HG03108 (cell line): Measurements from ENCODE around the gene ALG9.

Experiments
- ATAC-seq: cut with Tn5 transposase; IDR thresholded peaks from one replicate; pipeline ENCODE4 v1.9.1; 2021; ENCODE audit warnings: moderate library complexity; ENCODE audit not compliant: unreplicated experiment

Gene ALG9

GRCh38 chr11:111837366-111837891, 34.0 kb downstream of the ALG9 start:
- ATAC-seq, result no peak

- ATAC-seq, result peak; percentile 76
These were observed 34.7 kb downstream of the ALG9 start for GRCh38 chr11:111836721-111837120.

GRCh38 chr11:111836162-111836561, 35.2 kb downstream of the ALG9 start:
- ATAC-seq, result no peak

GRCh38 chr11:111835665-111836064, 35.7 kb downstream of the ALG9 start:
- no peak for ATAC-seq

GRCh38 chr11:111834432-111835163, 36.8 kb downstream of the ALG9 start:
- no peak for ATAC-seq

- no peak for ATAC-seq
These were observed 37.9 kb downstream of the ALG9 start for GRCh38 chr11:111833524-111833923.

GRCh38 chr11:111829185-111829968, 42.0 kb downstream of the ALG9 start:
- ATAC-seq, result peak; percentile 67

GRCh38 chr11:111826322-111826950, 44.9 kb downstream of the ALG9 start:
- no peak for ATAC-seq

GRCh38 chr11:111823629-111824028, 47.8 kb downstream of the ALG9 start:
- ATAC-seq, result no peak

- no peak for ATAC-seq
These were observed 48.2 kb downstream of the ALG9 start for GRCh38 chr11:111823131-111823530.

- ATAC-seq, result no peak
These were observed 51.5 kb downstream of the ALG9 start for GRCh38 chr11:111819829-111820237.

- no peak for ATAC-seq
These were observed 52.1 kb downstream of the ALG9 start for GRCh38 chr11:111819161-111819828.

- ATAC-seq, result no peak
These were observed 55.9 kb downstream of the ALG9 start for GRCh38 chr11:111815489-111815888.

GRCh38 chr11:111814557-111815320, 56.6 kb downstream of the ALG9 start:
- ATAC-seq, result no peak

- no peak for ATAC-seq
These were observed 57.3 kb downstream of the ALG9 start for GRCh38 chr11:111814106-111814505.

- no peak for ATAC-seq
These were observed 59.2 kb downstream of the ALG9 start for GRCh38 chr11:111812211-111812610.

GRCh38 chr11:111811445-111811844, 59.9 kb downstream of the ALG9 start:
- ATAC-seq, result no peak

GRCh38 chr11:111808834-111809233, 62.5 kb downstream of the ALG9 start:
- no peak for ATAC-seq

GRCh38 chr11:111808063-111808588, 63.3 kb downstream of the ALG9 start:
- ATAC-seq, result no peak

GRCh38 chr11:111807076-111807475, 64.3 kb downstream of the ALG9 start:
- no peak for ATAC-seq
